Measurements from ENCODE around the gene DZANK1. TPM values are rescaled to one million over a fixed set of nuclear protein-coding genes. Genes with fewer than 3 reads are reported as not detected.

Gene DZANK1
- 2.1 to 2.5 TPM (median 2.3 TPM) in 5 replicates for total RNA-seq (2022; extraction: Qiagen RNA extraction)

GRCh38 chr20:18466894-18467730 lies at the start of gene DZANK1, which contains the start of gene POLR3F:
DZANK1 (minus strand) TSS chr20:18467030; CDS start chr20:18465358, 1,672 bp downstream.
POLR3F (plus strand) TSS chr20:18467390; CDS start chr20:18467507, 117 bp downstream.

GRCh38 chr20:18507218-18508191 lies 40.7 kb upstream of the DZANK1 start, which contains the start of gene SEC23B:
SEC23B (plus strand) TSS chr20:18507940; CDS start chr20:18510836, 2,896 bp downstream.

GRCh38 chr20:18496740-18497592 lies 30.1 kb upstream of the DZANK1 start, which contains the start of gene RBBP9:
RBBP9 (minus strand) TSS chr20:18497225; CDS start chr20:18497167, 58 bp downstream.

Other genes starting within 250 kb of the DZANK1 start
- 10.4 to 12.8 TPM (median 11.0 TPM) in 5 replicates for gene ZNF133, start 178.5 kb downstream of the DZANK1 start, total RNA-seq (2022; extraction: Qiagen RNA extraction)
- 14.0 to 25.0 TPM (median 14.3 TPM) in 5 replicates for gene POLR3F, start 360 bp upstream of the DZANK1 start, total RNA-seq (2022; extraction: Qiagen RNA extraction)
- 12.0 to 13.9 TPM (median 12.8 TPM) in 5 replicates for gene RBBP9, start 30.2 kb upstream of the DZANK1 start, total RNA-seq (2022; extraction: Qiagen RNA extraction)
- 49.5 to 56.0 TPM (median 51.0 TPM) in 5 replicates for gene SEC23B, start 40.9 kb upstream of the DZANK1 start, total RNA-seq (2022; extraction: Qiagen RNA extraction)
- gene SMIM26, start 100.4 kb upstream of the DZANK1 start, total RNA-seq (2022; extraction: Qiagen RNA extraction) = 123 to 146 TPM (median 127 TPM) in 5 replicates
- 76.2 to 83.8 TPM (median 78.1 TPM) in 5 replicates for gene DTD1, start 121.0 kb upstream of the DZANK1 start, total RNA-seq (2022; extraction: Qiagen RNA extraction)